Stimulated activated CD4-positive, alpha-beta T cell treated with anti-CD3 and anti-CD28 coated beads, Interleukin-15, amount 100 ng/mL, for 48 hours (primary cell): ENCODE measurements around the gene MINDY3.
"Not testable (repeated sequence)": the region's sequence is repeated elsewhere in the genome, so short reads cannot be mapped to it uniquely, and the experiment has no call there.

ENCODE experiments used
- DNase-seq, 2 donors: peaks; one replicate each; pipeline ENCODE4 v3.0.0-alpha.2; 2020; ENCODE audit warnings: low read depth in 2 of 2

Gene MINDY3

GRCh38 chr10:15856328-15857015 is 3.8 kb downstream of the MINDY3 start:
- no peak for DNase-seq

- no peak for DNase-seq
Measured at GRCh38 chr10:15853800-15854199, 6.5 kb downstream of the MINDY3 start.

- no peak for DNase-seq
Measured at GRCh38 chr10:15852111-15852557, 8.2 kb downstream of the MINDY3 start.

GRCh38 chr10:15850337-15850978 is 9.8 kb downstream of the MINDY3 start:
- not testable (repeated sequence) for DNase-seq

- no peak for DNase-seq
Measured at GRCh38 chr10:15849316-15849715, 11.0 kb downstream of the MINDY3 start.

GRCh38 chr10:15847481-15847880 is 12.8 kb downstream of the MINDY3 start:
- DNase-seq, result no peak

- no peak for DNase-seq
Measured at GRCh38 chr10:15844517-15844916, 15.8 kb downstream of the MINDY3 start.

- no peak for DNase-seq
Measured at GRCh38 chr10:15843695-15844094, 16.6 kb downstream of the MINDY3 start.

GRCh38 chr10:15842556-15843169 is 17.6 kb downstream of the MINDY3 start:
- DNase-seq, result no peak

- no peak for DNase-seq
Measured at GRCh38 chr10:15841696-15842095, 18.6 kb downstream of the MINDY3 start.

- DNase-seq, result no peak
Measured at GRCh38 chr10:15836807-15837206, 23.5 kb downstream of the MINDY3 start.

- no peak for DNase-seq
Measured at GRCh38 chr10:15829495-15829894, 30.8 kb downstream of the MINDY3 start.

GRCh38 chr10:15824498-15824897 is 35.8 kb downstream of the MINDY3 start:
- DNase-seq, result no peak

- DNase-seq, result no peak
Measured at GRCh38 chr10:15822131-15822530, 38.2 kb downstream of the MINDY3 start.

- no peak for DNase-seq
Measured at GRCh38 chr10:15821046-15821683, 39.1 kb downstream of the MINDY3 start.

GRCh38 chr10:15817409-15818046 is 42.8 kb downstream of the MINDY3 start:
- no peak for DNase-seq

GRCh38 chr10:15815242-15815885 is 44.9 kb downstream of the MINDY3 start:
- no peak for DNase-seq

- DNase-seq, result no peak
Measured at GRCh38 chr10:15814565-15814964, 45.7 kb downstream of the MINDY3 start.

GRCh38 chr10:15813415-15813814 is 46.9 kb downstream of the MINDY3 start:
- DNase-seq, result no peak

GRCh38 chr10:15809450-15809849 is 50.9 kb downstream of the MINDY3 start:
- DNase-seq, result no peak

- no peak for DNase-seq
Measured at GRCh38 chr10:15808204-15808797, 52.0 kb downstream of the MINDY3 start.
